ENCODE results near the gene MYRIP.
"Not testable (repeated sequence)": the region's sequence is repeated elsewhere in the genome, so short reads cannot be mapped to it uniquely, and the experiment has no call there.

Gene MYRIP

GRCh38 chr3:40068636-40069035, 259.2 kb downstream of the MYRIP start:
- TF ChIP-seq, protein P1, sequence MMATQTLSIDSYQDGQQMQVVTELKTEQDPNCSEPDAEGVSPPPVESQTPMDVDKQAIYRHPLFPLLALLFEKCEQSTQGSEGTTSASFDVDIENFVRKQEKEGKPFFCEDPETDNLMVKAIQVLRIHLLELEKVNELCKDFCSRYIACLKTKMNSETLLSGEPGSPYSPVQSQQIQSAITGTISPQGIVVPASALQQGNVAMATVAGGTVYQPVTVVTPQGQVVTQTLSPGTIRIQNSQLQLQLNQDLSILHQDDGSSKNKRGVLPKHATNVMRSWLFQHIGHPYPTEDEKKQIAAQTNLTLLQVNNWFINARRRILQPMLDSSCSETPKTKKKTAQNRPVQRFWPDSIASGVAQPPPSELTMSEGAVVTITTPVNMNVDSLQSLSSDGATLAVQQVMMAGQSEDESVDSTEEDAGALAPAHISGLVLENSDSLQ (IDR thresholded peaks at IDR 0.05) = no peak
- no peak for TF ChIP-seq ZNF384 (IDR thresholded peaks at IDR 0.05)
- no peak for TF ChIP-seq SP1 (IDR thresholded peaks at IDR 0.05)
- no peak for TF ChIP-seq HDGF (IDR thresholded peaks at IDR 0.05; ENCODE audit: borderline replicate concordance)
- no peak for TF ChIP-seq FOXM1 (IDR thresholded peaks at IDR 0.05; ENCODE audit: borderline replicate concordance)
- no peak for TF ChIP-seq FOXK2 (IDR thresholded peaks at IDR 0.05)
- no peak for TF ChIP-seq ARNT (IDR thresholded peaks at IDR 0.05)
- TF ChIP-seq FOXA1 (IDR thresholded peaks at IDR 0.05) = no peak
- TF ChIP-seq LEF1 (IDR thresholded peaks at IDR 0.05; ENCODE audit: borderline replicate concordance) = no peak
- no peak for TF ChIP-seq ELF4 (IDR thresholded peaks at IDR 0.05)
- TF ChIP-seq BHLHE40 (IDR thresholded peaks at IDR 0.05; ENCODE audit: borderline replicate concordance) = no peak
- TF ChIP-seq SUZ12 (IDR thresholded peaks at IDR 0.05) = no peak
- TF ChIP-seq TARDBP (IDR thresholded peaks at IDR 0.05) = no peak
- POLR2A ChIA-PET = no interaction called here

GRCh38 chr3:40070816-40071215, 261.4 kb downstream of the MYRIP start:
- no peak for DNase-seq (ENCODE audit: extremely low spot score)
- ChIA-PET CTCF (no interaction called here), POLR2A (no interaction called here)
- no peak for TF ChIP-seq CTBP1 (IDR thresholded peaks at IDR 0.05; ENCODE audit: borderline replicate concordance)
- TF ChIP-seq, protein P1 (IDR thresholded peaks at IDR 0.05) = no peak
- TF ChIP-seq FOXK2 (IDR thresholded peaks at IDR 0.05) = no peak
- no peak for TF ChIP-seq HDGF (IDR thresholded peaks at IDR 0.05; ENCODE audit: borderline replicate concordance)
- no peak for TF ChIP-seq SP1 (IDR thresholded peaks at IDR 0.05)
- TF ChIP-seq LEF1 (IDR thresholded peaks at IDR 0.05; ENCODE audit: borderline replicate concordance) = no peak
- no peak for TF ChIP-seq ELF4 (IDR thresholded peaks at IDR 0.05)

More at GRCh38 chr3:40068636-40069035, 259.2 kb downstream of the MYRIP start:
- DNase-seq (ENCODE audit: extremely low spot score) = no peak
- CTCF ChIA-PET = no interaction called here

- ChIA-PET POLR2A (no interaction called here), CTCF (no interaction called here)
- TF ChIP-seq FOXA1 (IDR thresholded peaks at IDR 0.05) = no peak
- TF ChIP-seq FOXK2 (IDR thresholded peaks at IDR 0.05) = no peak
- no peak for TF ChIP-seq L3MBTL2 (conservative IDR thresholded peaks at IDR 0.05)
- no peak for TF ChIP-seq ZNF384 (IDR thresholded peaks at IDR 0.05)
- no peak for TF ChIP-seq TARDBP (IDR thresholded peaks at IDR 0.05)
- no peak for TF ChIP-seq SP1 (IDR thresholded peaks at IDR 0.05)
- no peak for TF ChIP-seq LEF1 (IDR thresholded peaks at IDR 0.05; ENCODE audit: borderline replicate concordance)
- no peak for TF ChIP-seq SUZ12 (IDR thresholded peaks at IDR 0.05)
- TF ChIP-seq ARNT (IDR thresholded peaks at IDR 0.05) = no peak
- TF ChIP-seq ELF4 (IDR thresholded peaks at IDR 0.05) = no peak
- no peak for TF ChIP-seq CTBP1 (IDR thresholded peaks at IDR 0.05; ENCODE audit: borderline replicate concordance)
- TF ChIP-seq FOXM1 (IDR thresholded peaks at IDR 0.05; ENCODE audit: borderline replicate concordance) = no peak
- no peak for TF ChIP-seq HDGF (IDR thresholded peaks at IDR 0.05; ENCODE audit: borderline replicate concordance)
- no peak for TF ChIP-seq NFRKB (IDR thresholded peaks at IDR 0.05)
- no peak for DNase-seq (ENCODE audit: extremely low spot score)
These were observed 262.4 kb downstream of the MYRIP start for GRCh38 chr3:40071683-40072238.

DNA sequence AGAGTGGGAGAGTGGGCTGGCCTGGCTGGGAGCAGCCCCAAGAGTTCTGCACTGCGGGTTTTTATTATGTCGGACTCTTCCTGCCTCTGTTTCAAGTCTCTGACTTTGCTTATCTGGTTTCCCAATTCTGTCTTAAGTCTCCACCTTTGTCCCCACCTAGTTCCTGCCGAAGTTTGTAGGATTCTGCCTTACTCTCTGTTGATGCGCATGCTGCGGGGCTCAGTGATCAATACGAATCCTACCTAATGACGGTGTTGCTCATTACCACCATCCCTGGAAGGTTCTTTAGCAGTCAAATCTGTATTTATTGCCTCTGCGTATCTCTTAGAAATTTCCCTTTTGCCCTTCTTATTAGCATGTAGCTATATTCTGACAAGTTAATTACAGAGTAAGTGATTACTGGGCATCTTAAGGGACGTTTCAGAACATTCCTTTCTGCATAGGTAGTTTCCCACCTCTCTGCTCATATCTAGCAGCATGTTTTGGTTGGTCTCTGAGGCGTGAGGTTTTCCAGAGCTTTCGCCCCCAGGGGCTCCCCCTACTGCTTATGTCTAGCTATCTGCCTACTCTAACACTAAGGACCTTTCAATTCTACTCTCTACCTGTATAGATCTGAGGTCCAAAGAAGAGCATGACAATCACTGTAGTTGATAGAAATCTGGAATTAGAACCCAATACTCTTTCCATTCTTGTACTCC, 264.1 kb downstream of the MYRIP start:
- CTCF ChIA-PET = interaction anchor here (0.6 kb wide), 1 partner anchor 372 kb away, joined by 3 read pairs; no protein-coding TSS in a partner anchor
- no peak for DNase-seq (ENCODE audit: extremely low spot score)
- TF ChIP-seq FOXM1 (IDR thresholded peaks at IDR 0.05; ENCODE audit: borderline replicate concordance) (no peak), ELF4 (IDR thresholded peaks at IDR 0.05) (no peak), BHLHE40 (IDR thresholded peaks at IDR 0.05; ENCODE audit: borderline replicate concordance) (no peak), SP1 (IDR thresholded peaks at IDR 0.05) (no peak), ZNF384 (IDR thresholded peaks at IDR 0.05) (no peak), TARDBP (IDR thresholded peaks at IDR 0.05) (no peak)
- POLR2A ChIA-PET = no interaction called here

GRCh38 chr3:40077139-40077538, 267.7 kb downstream of the MYRIP start:
- POLR2A ChIA-PET = not testable (repeated sequence)

DNA sequence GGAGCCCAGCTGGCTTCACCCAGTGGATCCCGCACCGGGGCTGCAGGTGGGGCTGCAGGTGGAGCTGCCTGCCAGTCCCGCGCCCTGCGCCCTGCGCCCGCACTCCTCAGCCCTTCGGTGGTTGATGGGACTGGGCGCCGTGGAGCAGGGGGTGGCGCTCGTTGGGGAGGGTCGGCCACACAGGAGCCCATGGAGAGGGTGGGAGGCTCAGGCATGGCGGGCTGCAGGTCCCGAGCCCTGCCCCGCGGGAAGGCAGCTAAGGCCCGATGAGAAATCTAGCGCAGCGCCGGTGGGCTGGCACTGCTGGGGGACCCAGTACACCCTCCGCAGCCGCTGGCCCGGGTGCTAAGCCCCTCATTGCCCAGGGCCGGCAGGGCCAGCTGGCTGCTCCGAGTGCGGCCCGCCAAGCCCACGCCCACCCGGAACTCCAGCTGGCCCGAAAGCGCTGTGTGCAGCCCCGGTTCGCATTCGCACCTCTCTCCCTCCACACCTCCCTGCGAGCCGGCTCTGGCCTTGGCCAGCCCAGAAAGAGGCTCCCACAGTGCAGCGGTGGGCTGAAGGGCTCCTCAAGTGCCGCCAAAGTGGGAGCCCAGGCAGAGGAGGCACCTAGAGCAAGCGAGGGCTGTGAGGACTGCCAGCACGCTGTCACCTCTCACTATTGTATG, 268.6 kb downstream of the MYRIP start:
- CTCF ChIA-PET; POLR2A ChIA-PET; DNase-seq (ENCODE audit: extremely low spot score): not testable (repeated sequence)

More at GRCh38 chr3:40077139-40077538, 267.7 kb downstream of the MYRIP start:
- CTCF ChIA-PET; DNase-seq (ENCODE audit: extremely low spot score): not testable (repeated sequence)

- DNase-seq (ENCODE audit: extremely low spot score) = no peak
- TF ChIP-seq HDGF (IDR thresholded peaks at IDR 0.05; ENCODE audit: borderline replicate concordance) (no peak), ARNT (IDR thresholded peaks at IDR 0.05) (no peak), FOXA1 (IDR thresholded peaks at IDR 0.05) (no peak), LEF1 (IDR thresholded peaks at IDR 0.05; ENCODE audit: borderline replicate concordance) (no peak), BHLHE40 (IDR thresholded peaks at IDR 0.05; ENCODE audit: borderline replicate concordance) (no peak), SP1 (IDR thresholded peaks at IDR 0.05) (no peak), SUZ12 (IDR thresholded peaks at IDR 0.05) (no peak), ZNF384 (IDR thresholded peaks at IDR 0.05) (no peak), L3MBTL2 (conservative IDR thresholded peaks at IDR 0.05) (no peak), FOXK2 (IDR thresholded peaks at IDR 0.05) (no peak), NFRKB (IDR thresholded peaks at IDR 0.05) (no peak), ELF4 (IDR thresholded peaks at IDR 0.05) (no peak), FOXM1 (IDR thresholded peaks at IDR 0.05; ENCODE audit: borderline replicate concordance) (no peak)
- TF ChIP-seq, protein P1 (IDR thresholded peaks at IDR 0.05) = no peak
- POLR2A ChIA-PET = no interaction called here
- CTCF ChIA-PET = no interaction called here
These were observed 269.2 kb downstream of the MYRIP start for GRCh38 chr3:40078590-40078989.
